ENCODE results near the gene WDR17. TPM values are rescaled to one million over a fixed set of nuclear protein-coding genes. Genes with fewer than 3 reads are reported as not detected.

The WDR17 gene
- total and polyA plus RNA-seq, 2 of the 13 experiments (the other 11 are each of a cell fraction or from before 2014, with no cell fraction given) = not detected

DNA sequence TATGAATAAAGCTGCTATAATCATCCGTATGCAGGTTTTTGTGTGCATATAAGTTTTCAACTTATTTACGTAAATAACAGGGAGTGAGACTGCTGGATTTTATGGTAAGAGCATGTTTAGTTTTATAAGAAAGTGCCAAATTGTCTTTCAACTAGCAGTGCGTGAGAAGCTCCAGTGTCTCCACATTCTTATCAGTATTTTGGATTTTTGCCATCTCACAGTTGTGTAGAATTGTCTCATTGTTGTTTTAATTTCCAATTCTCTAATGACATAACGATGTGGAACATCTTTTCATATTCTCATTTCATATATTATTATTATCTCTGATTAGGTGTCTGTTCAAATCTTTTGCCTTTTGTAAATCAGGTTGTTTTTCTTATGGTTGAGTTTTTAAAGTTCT is 49.0 kb upstream of the WDR17 start:
- ATAC-seq (no peak), FAIRE-seq (no peak), DNase-seq (ENCODE audit: low spot score) (no peak)
- no peaks in the 10 kb centered on the region for H3K36me3 ChIP-seq (replicated peaks in 1 of 2; ENCODE audit: control insufficient read depth in 1 of 2, insufficient read depth in 2 of 2, low read length in 2 of 2)
- H3K27ac ChIP-seq (ENCODE audit: extremely low read length, insufficient read depth, low read length) = no peak overlapping the region
- H2AFZ ChIP-seq (ENCODE audit: low read length) = no peak overlapping the region
- TF ChIP-seq ZNF678 (CRISPR knock-in tag; IDR thresholded peaks at IDR 0.05) (no peak), SETDB1 (CRISPR knock-in tag; IDR thresholded peaks at IDR 0.05; ENCODE audit: borderline replicate concordance) (no peak), DR1 (CRISPR knock-in tag; IDR thresholded peaks at IDR 0.05) (no peak), ZNF331 (CRISPR knock-in tag; IDR thresholded peaks at IDR 0.05) (no peak), NR1H2 (CRISPR knock-in tag; IDR thresholded peaks at IDR 0.05; ENCODE audit: borderline replicate concordance, low read depth) (no peak), ZNF747 (CRISPR knock-in tag; IDR thresholded peaks at IDR 0.05; ENCODE audit: borderline replicate concordance) (no peak), KDM6A (CRISPR knock-in tag; IDR thresholded peaks at IDR 0.05; ENCODE audit: low read depth) (no peak), HOXA5 (CRISPR knock-in tag; IDR thresholded peaks at IDR 0.05) (no peak), TCF12 (IDR thresholded peaks at IDR 0.05) (no peak), TCF12 (CRISPR knock-in tag; IDR thresholded peaks at IDR 0.05) (no peak), SNRNP70 (IDR thresholded peaks at IDR 0.05; ENCODE audit: low read depth, low read length) (no peak), ZSCAN29 (CRISPR knock-in tag; conservative IDR thresholded peaks at IDR 0.05) (no peak), TFE3 (CRISPR knock-in tag; IDR thresholded peaks at IDR 0.05) (no peak), MXD1 (CRISPR knock-in tag; IDR thresholded peaks at IDR 0.05) (no peak), ZNF317 (CRISPR knock-in tag; IDR thresholded peaks at IDR 0.05) (no peak), ZNF737 (CRISPR knock-in tag; IDR thresholded peaks at IDR 0.05; ENCODE audit: borderline replicate concordance) (no peak), NFKB2 (CRISPR knock-in tag; IDR thresholded peaks at IDR 0.05; ENCODE audit: borderline replicate concordance) (no peak), ZKSCAN1 (IDR thresholded peaks at IDR 0.05; ENCODE audit: low read length) (no peak), ZNF879 (CRISPR knock-in tag; IDR thresholded peaks at IDR 0.05) (no peak), ATRX (CRISPR knock-in tag; IDR thresholded peaks at IDR 0.05; ENCODE audit: borderline replicate concordance) (no peak)
- TF ChIP-seq, protein P1, sequence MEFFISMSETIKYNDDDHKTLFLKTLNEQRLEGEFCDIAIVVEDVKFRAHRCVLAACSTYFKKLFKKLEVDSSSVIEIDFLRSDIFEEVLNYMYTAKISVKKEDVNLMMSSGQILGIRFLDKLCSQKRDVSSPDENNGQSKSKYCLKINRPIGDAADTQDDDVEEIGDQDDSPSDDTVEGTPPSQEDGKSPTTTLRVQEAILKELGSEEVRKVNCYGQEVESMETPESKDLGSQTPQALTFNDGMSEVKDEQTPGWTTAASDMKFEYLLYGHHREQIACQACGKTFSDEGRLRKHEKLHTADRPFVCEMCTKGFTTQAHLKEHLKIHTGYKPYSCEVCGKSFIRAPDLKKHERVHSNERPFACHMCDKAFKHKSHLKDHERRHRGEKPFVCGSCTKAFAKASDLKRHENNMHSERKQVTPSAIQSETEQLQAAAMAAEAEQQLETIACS (CRISPR knock-in tag; IDR thresholded peaks at IDR 0.05) = no peak
- H3K79me2 ChIP-seq (ENCODE audit: insufficient read depth, low read length) = no peaks in the 10 kb centered on the region
- CTCF ChIA-PET (ENCODE audit: low intra/inter-chr PET ratio, low total read pairs) = no interaction called here
- BruUV-seq (replicated peaks) = no TSS peak
- no peak overlapping the region for H3K4me3 ChIP-seq (replicated peaks in 1 of 3; ENCODE audit: insufficient read depth in 1 of 3, low read depth in 2 of 3, low read length in 3 of 3)
- in situ Hi-C loops (cut with HindIII; ENCODE audit: extremely low pct_ligation_motif_present, low pct_unique_long_range_greater_than_20kb) = no loop called here
- POLR2A ChIA-PET = no interaction called here
- no peaks in the 10 kb centered on the region for H3K4me1 ChIP-seq (ENCODE audit: insufficient read depth, low read length)
- no peaks in the 10 kb centered on the region for H3K27me3 ChIP-seq (ENCODE audit: control insufficient read depth in 1 of 2, insufficient read depth in 2 of 2, low read length in 2 of 2)
- H4K20me1 ChIP-seq (ENCODE audit: insufficient read depth, low read length) = no peaks in the 10 kb centered on the region
- no peak overlapping the region for H3K9ac ChIP-seq (ENCODE audit: insufficient read depth, low read depth, low read length)
- no peak overlapping the region for H3K4me2 ChIP-seq (ENCODE audit: low read depth, low read length)
- no peaks in the 10 kb centered on the region; the same call in 1 of the 2 replicates for H3K9me3 ChIP-seq (ENCODE audit: low read length)
- intact Hi-C loops (cut with micrococcal nuclease; ENCODE audit: unreplicated experiment) = no loop called here
- 15% methylated on average over 4 of the region's 4 CpGs for WGBS (ENCODE audit: low lambda C conversion rate)
